OCI-M2 (cell line): ENCODE data around the gene MAPKAP1.

Experiments
- DNase-seq: peaks from one replicate; lab custom pipeline; 2025; ENCODE audit not compliant: unreplicated experiment; lab: John Stamatoyannopoulos, UW

The MAPKAP1 gene

GRCh38 chr9:125487842-125488241, 219.2 kb downstream of the MAPKAP1 start:
- DNase-seq: no peak

- no peak for DNase-seq
Measured at GRCh38 chr9:125486576-125486975, 220.4 kb downstream of the MAPKAP1 start.

- no peak for DNase-seq
Measured at GRCh38 chr9:125486152-125486508, 220.9 kb downstream of the MAPKAP1 start.

- no peak for DNase-seq
Measured at GRCh38 chr9:125485471-125486151, 221.4 kb downstream of the MAPKAP1 start.

GRCh38 chr9:125484350-125485282, 222.4 kb downstream of the MAPKAP1 start:
- DNase-seq: no peak

GRCh38 chr9:125483697-125484096, 223.3 kb downstream of the MAPKAP1 start:
- no peak for DNase-seq

GRCh38 chr9:125479846-125480615, 227.0 kb downstream of the MAPKAP1 start:
- no peak for DNase-seq

GRCh38 chr9:125477089-125477544, 229.9 kb downstream of the MAPKAP1 start:
- peak; percentile 49 for DNase-seq

GRCh38 chr9:125476645-125477044, 230.4 kb downstream of the MAPKAP1 start:
- DNase-seq: no peak

- no peak for DNase-seq
Measured at GRCh38 chr9:125475385-125475784, 231.6 kb downstream of the MAPKAP1 start.

- peak; percentile 55 for DNase-seq
Measured at GRCh38 chr9:125472926-125473701, 233.9 kb downstream of the MAPKAP1 start.

GRCh38 chr9:125472562-125472925, 234.5 kb downstream of the MAPKAP1 start:
- DNase-seq: no peak

- no peak for DNase-seq
Measured at GRCh38 chr9:125470767-125471580, 236.0 kb downstream of the MAPKAP1 start.

GRCh38 chr9:125470189-125470588, 236.8 kb downstream of the MAPKAP1 start:
- no peak for DNase-seq

- no peak for DNase-seq
Measured at GRCh38 chr9:125468646-125469045, 238.4 kb downstream of the MAPKAP1 start.

- DNase-seq: no peak
Measured at GRCh38 chr9:125467116-125467740, 239.8 kb downstream of the MAPKAP1 start.

GRCh38 chr9:125466411-125466810, 240.6 kb downstream of the MAPKAP1 start:
- no peak for DNase-seq

GRCh38 chr9:125464591-125465385, 242.2 kb downstream of the MAPKAP1 start:
- no peak for DNase-seq

- no peak for DNase-seq
Measured at GRCh38 chr9:125463926-125464325, 243.1 kb downstream of the MAPKAP1 start.
